DOHH2 (cell line): Measurements from ENCODE around the gene ZDHHC16.

Experiments
- CTCF ChIP-seq: fragments of 200-600 bp; sonication (generic); IDR thresholded peaks from one replicate; pipeline ENCODE4 v1.5.1; 2014; ENCODE audit warnings: antibody characterized with exemption, mild to moderate bottlenecking, low read depth, low read length; ENCODE audit not compliant: poor library complexity, severe bottlenecking
- EZH2phosphoT487 ChIP-seq: fragments of 200-600 bp; sonication (generic); IDR thresholded peaks from 2 replicates; pipeline ENCODE4 v1.6.1; 2017; ENCODE audit warnings: borderline replicate concordance, mild to moderate bottlenecking, antibody characterized with exemption, low read length, moderate library complexity, mixed read lengths

- TF ChIP-seq CTCF: no peak
- no peak for TF ChIP-seq EZH2phosphoT487
These were observed 38.1 kb upstream of the ZDHHC16 start for GRCh38 chr10:97407952-97408248.
